Hepatocyte (in vitro differentiated cells): ENCODE results near the gene ABCD3.

Source experiments
- EZH2 ChIP-seq: fragments of 200-600 bp; sonication (generic); IDR thresholded peaks from 2 replicates; pipeline ENCODE4 v1.6.1; 2016; ENCODE audit warnings: antibody characterized with exemption, mild to moderate bottlenecking, borderline replicate concordance
- TF ChIP-seq, protein P1 (sequence below): fragments of 200-600 bp; sonication (generic); IDR thresholded peaks from 2 replicates; pipeline ENCODE4 v1.5.1; 2016; ENCODE audit warnings: antibody characterized with exemption, mild to moderate bottlenecking; ENCODE audit not compliant: poor library complexity

DNA sequence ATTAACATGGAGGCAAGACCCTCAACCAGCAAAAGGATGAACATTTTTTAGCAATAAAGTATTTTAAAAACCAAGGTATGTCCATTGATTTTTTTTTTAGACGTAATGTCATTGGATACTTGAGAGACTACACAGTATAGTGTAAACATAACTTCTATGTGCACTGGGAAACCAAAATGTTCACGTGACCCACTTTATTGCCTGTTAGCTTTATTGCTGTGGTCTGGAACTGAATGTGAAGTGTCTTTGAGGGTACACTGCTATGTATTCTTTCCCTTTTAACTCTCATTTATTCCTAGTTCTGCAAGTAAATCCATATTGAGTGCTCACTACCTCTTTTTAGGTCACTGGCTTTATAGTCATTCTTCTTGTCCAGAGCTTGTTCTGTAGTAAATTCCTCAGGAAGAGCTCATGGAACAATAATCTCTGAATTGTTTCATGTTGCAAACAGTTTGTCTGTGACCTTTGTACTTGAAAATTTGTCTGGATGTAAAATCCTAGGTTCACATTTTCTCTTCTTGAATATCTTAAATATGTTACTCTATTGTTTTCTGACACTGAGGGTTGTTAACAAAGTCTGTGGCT is 20.6 kb downstream of the ABCD3 start:
- TF ChIP-seq, protein P1, sequence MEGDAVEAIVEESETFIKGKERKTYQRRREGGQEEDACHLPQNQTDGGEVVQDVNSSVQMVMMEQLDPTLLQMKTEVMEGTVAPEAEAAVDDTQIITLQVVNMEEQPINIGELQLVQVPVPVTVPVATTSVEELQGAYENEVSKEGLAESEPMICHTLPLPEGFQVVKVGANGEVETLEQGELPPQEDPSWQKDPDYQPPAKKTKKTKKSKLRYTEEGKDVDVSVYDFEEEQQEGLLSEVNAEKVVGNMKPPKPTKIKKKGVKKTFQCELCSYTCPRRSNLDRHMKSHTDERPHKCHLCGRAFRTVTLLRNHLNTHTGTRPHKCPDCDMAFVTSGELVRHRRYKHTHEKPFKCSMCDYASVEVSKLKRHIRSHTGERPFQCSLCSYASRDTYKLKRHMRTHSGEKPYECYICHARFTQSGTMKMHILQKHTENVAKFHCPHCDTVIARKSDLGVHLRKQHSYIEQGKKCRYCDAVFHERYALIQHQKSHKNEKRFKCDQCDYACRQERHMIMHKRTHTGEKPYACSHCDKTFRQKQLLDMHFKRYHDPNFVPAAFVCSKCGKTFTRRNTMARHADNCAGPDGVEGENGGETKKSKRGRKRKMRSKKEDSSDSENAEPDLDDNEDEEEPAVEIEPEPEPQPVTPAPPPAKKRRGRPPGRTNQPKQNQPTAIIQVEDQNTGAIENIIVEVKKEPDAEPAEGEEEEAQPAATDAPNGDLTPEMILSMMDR: no peak
- TF ChIP-seq EZH2: no peak
